Measurements from ENCODE around the gene SNRNP25. TPM values are rescaled to one million over a fixed set of nuclear protein-coding genes. Genes with fewer than 3 reads are reported as not detected.

The SNRNP25 gene
- total and polyA plus RNA-seq, 2 of the 8 experiments (the other 6 are each of a cell fraction or from before 2014, with no cell fraction given): 53.0 to 58.4 TPM

DNA sequence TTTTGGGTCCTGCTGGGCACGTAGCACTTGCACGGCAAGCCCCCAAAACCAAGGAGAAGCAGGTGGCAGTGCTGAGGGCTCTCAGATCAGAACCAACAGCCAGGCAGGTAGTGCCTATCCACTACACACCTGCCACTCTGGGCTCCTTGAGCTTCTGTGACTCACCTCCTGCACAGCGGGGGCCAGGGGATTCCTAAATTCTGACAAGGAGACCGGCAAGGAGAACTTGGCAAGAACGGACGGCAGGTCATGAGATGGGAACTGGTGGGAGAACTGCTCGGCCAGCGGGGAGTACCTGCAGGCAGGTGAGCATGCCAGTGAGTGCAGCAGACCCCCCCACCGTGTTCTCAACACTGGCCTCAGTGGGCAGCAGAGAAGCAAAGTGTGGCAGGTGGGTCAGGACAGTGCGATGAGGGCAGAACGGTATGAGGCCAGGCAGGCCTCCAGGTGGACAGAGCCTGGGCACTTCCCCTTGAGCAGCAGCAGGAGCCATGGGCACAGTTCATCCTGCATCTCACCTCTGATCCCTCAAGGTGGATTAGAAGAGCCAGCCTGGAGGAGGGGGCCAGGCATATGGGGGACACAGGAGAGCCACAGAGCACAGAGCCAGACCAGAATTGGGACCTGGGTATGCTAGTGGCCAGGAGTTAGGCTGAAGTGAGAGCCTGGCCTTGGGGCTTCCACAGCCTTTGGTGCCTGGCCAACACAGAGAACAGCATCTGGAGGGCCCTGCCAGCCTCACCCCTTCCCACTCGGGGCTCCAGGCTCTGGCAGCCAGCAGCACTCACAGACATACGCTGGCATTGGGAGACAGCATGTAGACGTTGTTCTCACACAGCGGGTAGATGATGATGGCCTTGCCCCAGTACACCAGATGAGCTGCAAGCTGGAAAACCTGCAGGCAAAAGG lies 39.1 kb downstream of the SNRNP25 start:
- no peak overlapping the region for H3K18ac ChIP-seq (ENCODE audit: extremely low read depth, low read length)
- H3K23ac ChIP-seq (ENCODE audit: insufficient read length): no peak overlapping the region
- no peak overlapping the region for H4K5ac ChIP-seq (ENCODE audit: insufficient read length, low read depth, low read length)
- H3K56ac ChIP-seq (replicated peaks; ENCODE audit: insufficient read length, low read depth, low read length): no peak overlapping the region
- H3K79me1 ChIP-seq (ENCODE audit: low read depth, low read length): no peaks in the 10 kb centered on the region
- no peak overlapping the region for H2BK15ac ChIP-seq (ENCODE audit: low read length)
- H3K27me3 ChIP-seq (replicated peaks in 1 of 4; ENCODE audit: control insufficient read depth in 3 of 4, extremely low read depth in 1 of 4, insufficient read depth in 3 of 4, low read length in 3 of 4): no peaks in the 10 kb centered on the region
- no peak overlapping the region for H3K4me2 ChIP-seq (ENCODE audit: insufficient read depth in 1 of 2, low read depth in 2 of 2, low read length in 2 of 2)
- no peak overlapping the region for H2BK120ac ChIP-seq (replicated peaks; ENCODE audit: low read depth, low read length)
- H2BK5ac ChIP-seq (ENCODE audit: low read depth, low read length): no peak overlapping the region
- no peaks in the 10 kb centered on the region for H3K79me2 ChIP-seq (ENCODE audit: control insufficient read depth in 1 of 2, insufficient read depth in 2 of 2, low read length in 2 of 2)
- no peaks in the 10 kb centered on the region for H3K23me2 ChIP-seq (ENCODE audit: low read depth, low read length)
- H3K4me1 ChIP-seq (replicated peaks in 1 of 4; ENCODE audit: control insufficient read depth in 3 of 4, insufficient read depth in 4 of 4, low read length in 3 of 4): no peaks in the 10 kb centered on the region
- H3K9me3 ChIP-seq (ENCODE audit: insufficient read depth in 2 of 2, low read depth in 1 of 2, low read length in 1 of 2): no peaks in the 10 kb centered on the region
- H2BK20ac ChIP-seq (ENCODE audit: low read length): no peak overlapping the region
- POLR2A ChIA-PET (ENCODE audit: partially characterized antibody): interaction anchor here (0.7 to 12.4 kb wide), 3 partner anchors 13 to 25 kb away, joined by 3 to 153 read pairs (median 3); partner anchors contain the start of gene RHBDF1
- 88% methylated on average over 15 of the region's 15 CpGs; no CpG with 5 or more reads in 1 of the 2 experiments for WGBS, 2 experiments (ENCODE audit: extremely low coverage in 1 of 2, insufficient coverage in 1 of 2, insufficient read length in 1 of 2, insufficient replicate concordance in 2 of 2, low coverage in 1 of 2, low lambda C conversion rate in 2 of 2, missing lambda C conversion rate in 1 of 2)
- no peak overlapping the region for H2AK5ac ChIP-seq (ENCODE audit: low read depth, low read length)
- no peak overlapping the region for H3K4me3 ChIP-seq (ENCODE audit: extremely low read depth in 1 of 4, insufficient read depth in 2 of 4, low read depth in 3 of 4, low read length in 4 of 4)
- CTCF ChIA-PET (ENCODE audit: partially characterized antibody): interaction anchor here (1.5 to 25.7 kb wide), 8 partner anchors 7 to 89 kb away, joined by 4 to 856 read pairs (median 26); partner anchors contain the start of gene RHBDF1
- DNase-seq (ENCODE audit: low read depth in 1 of 2, low spot score in 2 of 2) (no peak), FAIRE-seq (no peak)
- H3K4ac ChIP-seq (replicated peaks; ENCODE audit: insufficient read length, low read depth, low read length): no peak overlapping the region
- no peak overlapping the region for H4K91ac ChIP-seq (replicated peaks; ENCODE audit: insufficient read length, low read length)
- H3K9ac ChIP-seq (replicated peaks in 1 of 4; ENCODE audit: extremely low read depth in 1 of 4, low read depth in 3 of 4, low read length in 3 of 4): no peak overlapping the region
- no peak overlapping the region; the same call in 1 of the 2 replicates for H4K8ac ChIP-seq (ENCODE audit: extremely low read depth, insufficient read depth, low read length)
- H3K14ac ChIP-seq (ENCODE audit: insufficient read length): no peak overlapping the region
- peaks cover 3 to 8% (median 5%) of the 10 kb centered on the region in 4 experiments; a peak in 5 of 8 replicates for H3K36me3 ChIP-seq (ENCODE audit: control insufficient read depth in 2 of 4, insufficient read depth in 4 of 4, low read length in 3 of 4)
- H2AFZ ChIP-seq (ENCODE audit: low read length): no peak overlapping the region
- H4K20me1 ChIP-seq (replicated peaks in 1 of 2; ENCODE audit: control insufficient read depth in 1 of 2, insufficient read depth in 2 of 2, low read length in 2 of 2): peaks cover 0 to 10% of the 10 kb centered on the region in 2 experiments
- H2BK12ac ChIP-seq (ENCODE audit: low read depth, low read length): no peak overlapping the region
- H3K27ac ChIP-seq (ENCODE audit: low read depth, low read length): no peak overlapping the region; the same call in 1 of the 2 replicates
- TF ChIP-seq, protein P1, sequence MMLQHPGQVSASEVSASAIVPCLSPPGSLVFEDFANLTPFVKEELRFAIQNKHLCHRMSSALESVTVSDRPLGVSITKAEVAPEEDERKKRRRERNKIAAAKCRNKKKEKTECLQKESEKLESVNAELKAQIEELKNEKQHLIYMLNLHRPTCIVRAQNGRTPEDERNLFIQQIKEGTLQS (IDR thresholded peaks at IDR 0.05; ENCODE audit: insufficient read depth, low read depth, low read length): no peak
- TF ChIP-seq SP1 (IDR thresholded peaks at IDR 0.05; ENCODE audit: low read depth, low read length): no peak
- no peak for TF ChIP-seq CHD2 (IDR thresholded peaks at IDR 0.05; ENCODE audit: low read length)
- TF ChIP-seq BACH1 (IDR thresholded peaks at IDR 0.05; ENCODE audit: low read length): no peak
- no peak for TF ChIP-seq SUZ12 (IDR thresholded peaks at IDR 0.05; ENCODE audit: low read length)
- TF ChIP-seq, protein P2, sequence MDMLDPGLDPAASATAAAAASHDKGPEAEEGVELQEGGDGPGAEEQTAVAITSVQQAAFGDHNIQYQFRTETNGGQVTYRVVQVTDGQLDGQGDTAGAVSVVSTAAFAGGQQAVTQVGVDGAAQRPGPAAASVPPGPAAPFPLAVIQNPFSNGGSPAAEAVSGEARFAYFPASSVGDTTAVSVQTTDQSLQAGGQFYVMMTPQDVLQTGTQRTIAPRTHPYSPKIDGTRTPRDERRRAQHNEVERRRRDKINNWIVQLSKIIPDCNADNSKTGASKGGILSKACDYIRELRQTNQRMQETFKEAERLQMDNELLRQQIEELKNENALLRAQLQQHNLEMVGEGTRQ (IDR thresholded peaks at IDR 0.05; ENCODE audit: low read length): no peak
- no peak for TF ChIP-seq KDM4A (IDR thresholded peaks at IDR 0.05; ENCODE audit: low read depth, low read length, severe bottlenecking)
- no peak for TF ChIP-seq TEAD4 (IDR thresholded peaks at IDR 0.05; ENCODE audit: low read depth, low read length)
- TF ChIP-seq SIN3A (conservative IDR thresholded peaks at IDR 0.05 in 1 of 2, IDR thresholded peaks at IDR 0.05 in 1 of 2; ENCODE audit: low read depth in 1 of 2, low read length in 2 of 2): no peak
